ENCODE results near the gene TNFAIP3.
"Not testable (repeated sequence)": the region's sequence is repeated elsewhere in the genome, so short reads cannot be mapped to it uniquely, and the experiment has no call there.

Gene TNFAIP3

GRCh38 chr6:137827977-137828810, 38.9 kb upstream of the TNFAIP3 start:
- H3K27ac ChIP-seq (ENCODE audit: low read length): no peak overlapping the region
- no peaks in the 10 kb centered on the region for H3K36me3 ChIP-seq (ENCODE audit: control insufficient read depth in 2 of 2, insufficient read depth in 2 of 2, low read length in 2 of 2)
- no peak overlapping the region for H3K4me3 ChIP-seq (ENCODE audit: low read length in 2 of 2)
- H3K27me3 ChIP-seq (ENCODE audit: control insufficient read depth in 1 of 2, insufficient read depth in 2 of 2, low read length in 2 of 2): no peaks in the 10 kb centered on the region
- no peaks in the 10 kb centered on the region for H3K9me3 ChIP-seq (ENCODE audit: control insufficient read depth in 2 of 2, low read length in 2 of 2)
- peaks cover 5% of the 10 kb centered on the region for H3K4me1 ChIP-seq (ENCODE audit: control insufficient read depth, insufficient read depth, low read length)
- no peak overlapping the region for H3K9ac ChIP-seq (ENCODE audit: low read length in 2 of 2)

GRCh38 chr6:137829641-137830083, 37.4 kb upstream of the TNFAIP3 start:
- Histone ChIP-seq H3K9ac (ENCODE audit: low read length in 2 of 2) (no peak overlapping the region), H3K27me3 (ENCODE audit: control insufficient read depth in 1 of 2, insufficient read depth in 2 of 2, low read length in 2 of 2) (no peaks in the 10 kb centered on the region), H3K36me3 (ENCODE audit: control insufficient read depth in 2 of 2, insufficient read depth in 2 of 2, low read length in 2 of 2) (no peaks in the 10 kb centered on the region), H3K27ac (ENCODE audit: low read length) (no peak overlapping the region), H3K4me3 (ENCODE audit: low read length in 2 of 2) (no peak overlapping the region), H3K9me3 (ENCODE audit: control insufficient read depth in 2 of 2, low read length in 2 of 2) (no peaks in the 10 kb centered on the region), H3K4me1 (ENCODE audit: control insufficient read depth, insufficient read depth, low read length) (no peaks in the 10 kb centered on the region)

- Histone ChIP-seq H3K27me3 (ENCODE audit: control insufficient read depth in 1 of 2, insufficient read depth in 2 of 2, low read length in 2 of 2) (no peaks in the 10 kb centered on the region), H3K27ac (ENCODE audit: low read length) (no peak overlapping the region), H3K4me1 (ENCODE audit: control insufficient read depth, insufficient read depth, low read length) (no peaks in the 10 kb centered on the region), H3K36me3 (ENCODE audit: control insufficient read depth in 2 of 2, insufficient read depth in 2 of 2, low read length in 2 of 2) (no peaks in the 10 kb centered on the region), H3K4me3 (ENCODE audit: low read length in 2 of 2) (no peak overlapping the region), H3K9me3 (ENCODE audit: control insufficient read depth in 2 of 2, low read length in 2 of 2) (no peaks in the 10 kb centered on the region), H3K9ac (ENCODE audit: low read length in 2 of 2) (no peak overlapping the region)
Observed at GRCh38 chr6:137830511-137830911, 36.5 kb upstream of the TNFAIP3 start.

- H3K4me1 ChIP-seq (ENCODE audit: control insufficient read depth, insufficient read depth, low read length): no peaks in the 10 kb centered on the region
- H3K9me3 ChIP-seq (ENCODE audit: control insufficient read depth in 2 of 2, low read length in 2 of 2): no peaks in the 10 kb centered on the region
- no peak overlapping the region for H3K9ac ChIP-seq (ENCODE audit: low read length in 2 of 2)
- H3K27ac ChIP-seq (ENCODE audit: low read length): no peak overlapping the region
- H3K27me3 ChIP-seq (ENCODE audit: control insufficient read depth in 1 of 2, insufficient read depth in 2 of 2, low read length in 2 of 2): no peaks in the 10 kb centered on the region
- no peaks in the 10 kb centered on the region for H3K36me3 ChIP-seq (ENCODE audit: control insufficient read depth in 2 of 2, insufficient read depth in 2 of 2, low read length in 2 of 2)
- H3K4me3 ChIP-seq (ENCODE audit: low read length in 2 of 2): no peak overlapping the region
Observed at GRCh38 chr6:137832110-137832509, 34.9 kb upstream of the TNFAIP3 start.

- Histone ChIP-seq H3K27me3 (ENCODE audit: control insufficient read depth in 1 of 2, insufficient read depth in 2 of 2, low read length in 2 of 2) (no peaks in the 10 kb centered on the region), H3K9ac (ENCODE audit: low read length in 2 of 2) (no peak overlapping the region), H3K9me3 (ENCODE audit: control insufficient read depth in 2 of 2, low read length in 2 of 2) (no peaks in the 10 kb centered on the region), H3K27ac (ENCODE audit: low read length) (no peak overlapping the region), H3K36me3 (ENCODE audit: control insufficient read depth in 2 of 2, insufficient read depth in 2 of 2, low read length in 2 of 2) (no peaks in the 10 kb centered on the region), H3K4me1 (ENCODE audit: control insufficient read depth, insufficient read depth, low read length) (no peaks in the 10 kb centered on the region), H3K4me3 (ENCODE audit: low read length in 2 of 2) (no peak overlapping the region)
Observed at GRCh38 chr6:137834508-137834907, 32.6 kb upstream of the TNFAIP3 start.

GRCh38 chr6:137836788-137837187, 30.3 kb upstream of the TNFAIP3 start:
- no peak overlapping the region for H3K27ac ChIP-seq (ENCODE audit: low read length)

GRCh38 chr6:137838090-137838489, 29.0 kb upstream of the TNFAIP3 start:
- not testable (repeated sequence) for H3K4me1 ChIP-seq (ENCODE audit: control insufficient read depth, insufficient read depth, low read length); H3K9me3 ChIP-seq (ENCODE audit: control insufficient read depth in 2 of 2, low read length in 2 of 2); H3K36me3 ChIP-seq (ENCODE audit: control insufficient read depth in 2 of 2, insufficient read depth in 2 of 2, low read length in 2 of 2); H3K27ac ChIP-seq (ENCODE audit: low read length); H3K4me3 ChIP-seq (ENCODE audit: low read length in 2 of 2); H3K9ac ChIP-seq (ENCODE audit: low read length in 2 of 2); H3K27me3 ChIP-seq (ENCODE audit: control insufficient read depth in 1 of 2, insufficient read depth in 2 of 2, low read length in 2 of 2)

More at GRCh38 chr6:137836788-137837187, 30.3 kb upstream of the TNFAIP3 start:
- Histone ChIP-seq H3K4me3 (ENCODE audit: low read length in 2 of 2) (no peak overlapping the region), H3K27me3 (ENCODE audit: control insufficient read depth in 1 of 2, insufficient read depth in 2 of 2, low read length in 2 of 2) (no peaks in the 10 kb centered on the region), H3K36me3 (ENCODE audit: control insufficient read depth in 2 of 2, insufficient read depth in 2 of 2, low read length in 2 of 2) (no peaks in the 10 kb centered on the region), H3K9ac (ENCODE audit: low read length in 2 of 2) (no peak overlapping the region), H3K9me3 (ENCODE audit: control insufficient read depth in 2 of 2, low read length in 2 of 2) (no peaks in the 10 kb centered on the region), H3K4me1 (ENCODE audit: control insufficient read depth, insufficient read depth, low read length) (no peaks in the 10 kb centered on the region)

GRCh38 chr6:137838597-137838996, 28.5 kb upstream of the TNFAIP3 start:
- H3K27me3 ChIP-seq (ENCODE audit: control insufficient read depth in 1 of 2, insufficient read depth in 2 of 2, low read length in 2 of 2); H3K9me3 ChIP-seq (ENCODE audit: control insufficient read depth in 2 of 2, low read length in 2 of 2); H3K27ac ChIP-seq (ENCODE audit: low read length); H3K4me1 ChIP-seq (ENCODE audit: control insufficient read depth, insufficient read depth, low read length); H3K36me3 ChIP-seq (ENCODE audit: control insufficient read depth in 2 of 2, insufficient read depth in 2 of 2, low read length in 2 of 2); H3K4me3 ChIP-seq (ENCODE audit: low read length in 2 of 2); H3K9ac ChIP-seq (ENCODE audit: low read length in 2 of 2): not testable (repeated sequence)

GRCh38 chr6:137839076-137839475, 28.0 kb upstream of the TNFAIP3 start:
- Histone ChIP-seq H3K9me3 (ENCODE audit: control insufficient read depth in 2 of 2, low read length in 2 of 2) (no peaks in the 10 kb centered on the region), H3K27me3 (ENCODE audit: control insufficient read depth in 1 of 2, insufficient read depth in 2 of 2, low read length in 2 of 2) (no peaks in the 10 kb centered on the region), H3K9ac (ENCODE audit: low read length in 2 of 2) (no peak overlapping the region), H3K4me1 (ENCODE audit: control insufficient read depth, insufficient read depth, low read length) (no peaks in the 10 kb centered on the region), H3K4me3 (ENCODE audit: low read length in 2 of 2) (no peak overlapping the region), H3K27ac (ENCODE audit: low read length) (no peak overlapping the region), H3K36me3 (ENCODE audit: control insufficient read depth in 2 of 2, insufficient read depth in 2 of 2, low read length in 2 of 2) (no peaks in the 10 kb centered on the region)

- no peak overlapping the region for H3K27ac ChIP-seq (ENCODE audit: low read length)
- H3K27me3 ChIP-seq (ENCODE audit: control insufficient read depth in 1 of 2, insufficient read depth in 2 of 2, low read length in 2 of 2): no peaks in the 10 kb centered on the region
- H3K4me3 ChIP-seq (ENCODE audit: low read length in 2 of 2): no peak overlapping the region
- no peaks in the 10 kb centered on the region for H3K9me3 ChIP-seq (ENCODE audit: control insufficient read depth in 2 of 2, low read length in 2 of 2)
- H3K36me3 ChIP-seq (ENCODE audit: control insufficient read depth in 2 of 2, insufficient read depth in 2 of 2, low read length in 2 of 2): no peaks in the 10 kb centered on the region
- no peaks in the 10 kb centered on the region for H3K4me1 ChIP-seq (ENCODE audit: control insufficient read depth, insufficient read depth, low read length)
- no peak overlapping the region for H3K9ac ChIP-seq (ENCODE audit: low read length in 2 of 2)
Observed at GRCh38 chr6:137840252-137840651, 26.8 kb upstream of the TNFAIP3 start.

GRCh38 chr6:137843211-137843610, 23.8 kb upstream of the TNFAIP3 start:
- no peak overlapping the region for H3K27ac ChIP-seq (ENCODE audit: low read length)
- no peaks in the 10 kb centered on the region for H3K4me1 ChIP-seq (ENCODE audit: control insufficient read depth, insufficient read depth, low read length)
- no peaks in the 10 kb centered on the region for H3K27me3 ChIP-seq (ENCODE audit: control insufficient read depth in 1 of 2, insufficient read depth in 2 of 2, low read length in 2 of 2)
- H3K9ac ChIP-seq (ENCODE audit: low read length in 2 of 2): no peak overlapping the region
- no peaks in the 10 kb centered on the region for H3K9me3 ChIP-seq (ENCODE audit: control insufficient read depth in 2 of 2, low read length in 2 of 2)
- H3K4me3 ChIP-seq (ENCODE audit: low read length in 2 of 2): no peak overlapping the region
- no peaks in the 10 kb centered on the region for H3K36me3 ChIP-seq (ENCODE audit: control insufficient read depth in 2 of 2, insufficient read depth in 2 of 2, low read length in 2 of 2)
